HG02798 (cell line): ENCODE data around the gene AQP10.
"Not testable (repeated sequence)": the region's sequence is repeated elsewhere in the genome, so short reads cannot be mapped to it uniquely, and the experiment has no call there.

Source experiments
- ATAC-seq: cut with Tn5 transposase; IDR thresholded peaks from one replicate; pipeline ENCODE4 v1.9.1; 2021; ENCODE audit warnings: mild to moderate bottlenecking; ENCODE audit not compliant: unreplicated experiment, poor library complexity

The AQP10 gene

GRCh38 chr1:154342836-154343472, 22.1 kb downstream of the AQP10 start:
- no peak for ATAC-seq

- ATAC-seq = no peak
Measured at GRCh38 chr1:154344977-154345837, 24.3 kb downstream of the AQP10 start.

GRCh38 chr1:154346276-154346917, 25.5 kb downstream of the AQP10 start:
- ATAC-seq = no peak

GRCh38 chr1:154347961-154348360, 27.1 kb downstream of the AQP10 start:
- ATAC-seq = no peak

- no peak for ATAC-seq
Measured at GRCh38 chr1:154348429-154349076, 27.7 kb downstream of the AQP10 start.

GRCh38 chr1:154349121-154349520, 28.2 kb downstream of the AQP10 start:
- no peak for ATAC-seq

- no peak for ATAC-seq
Measured at GRCh38 chr1:154350383-154350782, 29.5 kb downstream of the AQP10 start.

- no peak for ATAC-seq
Measured at GRCh38 chr1:154351363-154352068, 30.6 kb downstream of the AQP10 start.

GRCh38 chr1:154352245-154352580, 31.3 kb downstream of the AQP10 start:
- no peak for ATAC-seq

- ATAC-seq = no peak
Measured at GRCh38 chr1:154352581-154353459, 31.9 kb downstream of the AQP10 start.

- ATAC-seq = no peak
Measured at GRCh38 chr1:154353460-154353904, 32.6 kb downstream of the AQP10 start.

- no peak for ATAC-seq
Measured at GRCh38 chr1:154353966-154354365, 33.1 kb downstream of the AQP10 start.

- ATAC-seq = no peak
Measured at GRCh38 chr1:154358519-154358918, 37.6 kb downstream of the AQP10 start.

GRCh38 chr1:154360288-154360687, 39.4 kb downstream of the AQP10 start:
- ATAC-seq = no peak

GRCh38 chr1:154360881-154361280, 40.0 kb downstream of the AQP10 start:
- ATAC-seq = not testable (repeated sequence)

GRCh38 chr1:154361357-154361756, 40.5 kb downstream of the AQP10 start:
- no peak for ATAC-seq

- ATAC-seq = no peak
Measured at GRCh38 chr1:154371436-154371835, 50.5 kb downstream of the AQP10 start.

GRCh38 chr1:154373777-154374357, 53.0 kb downstream of the AQP10 start:
- not testable (repeated sequence) for ATAC-seq
